ENCODE measurements around the gene ZYG11B.
"Not testable (repeated sequence)": the region's sequence is repeated elsewhere in the genome, so short reads cannot be mapped to it uniquely, and the experiment has no call there.

DNA sequence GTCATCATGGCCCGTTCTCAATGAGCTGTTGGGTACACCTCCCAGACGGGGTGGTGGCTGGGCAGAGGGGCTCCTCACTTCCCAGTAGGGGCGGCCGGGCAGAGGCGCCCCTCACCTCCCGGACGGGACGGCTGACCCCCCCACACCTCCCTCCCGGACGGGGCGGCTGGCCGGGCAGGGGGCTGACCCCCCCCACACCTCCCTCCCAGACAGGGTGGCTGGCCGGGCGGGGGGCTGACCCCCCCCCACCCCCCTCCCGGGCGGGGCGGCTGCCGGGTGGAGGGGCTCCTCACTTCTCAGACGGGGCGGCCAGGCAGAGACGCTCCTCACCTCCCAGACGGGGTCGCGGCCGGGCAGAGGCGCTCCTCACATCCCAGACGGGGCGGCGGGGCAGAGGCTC is 143.5 kb downstream of the ZYG11B start:
- TF ChIP-seq, protein P1, sequence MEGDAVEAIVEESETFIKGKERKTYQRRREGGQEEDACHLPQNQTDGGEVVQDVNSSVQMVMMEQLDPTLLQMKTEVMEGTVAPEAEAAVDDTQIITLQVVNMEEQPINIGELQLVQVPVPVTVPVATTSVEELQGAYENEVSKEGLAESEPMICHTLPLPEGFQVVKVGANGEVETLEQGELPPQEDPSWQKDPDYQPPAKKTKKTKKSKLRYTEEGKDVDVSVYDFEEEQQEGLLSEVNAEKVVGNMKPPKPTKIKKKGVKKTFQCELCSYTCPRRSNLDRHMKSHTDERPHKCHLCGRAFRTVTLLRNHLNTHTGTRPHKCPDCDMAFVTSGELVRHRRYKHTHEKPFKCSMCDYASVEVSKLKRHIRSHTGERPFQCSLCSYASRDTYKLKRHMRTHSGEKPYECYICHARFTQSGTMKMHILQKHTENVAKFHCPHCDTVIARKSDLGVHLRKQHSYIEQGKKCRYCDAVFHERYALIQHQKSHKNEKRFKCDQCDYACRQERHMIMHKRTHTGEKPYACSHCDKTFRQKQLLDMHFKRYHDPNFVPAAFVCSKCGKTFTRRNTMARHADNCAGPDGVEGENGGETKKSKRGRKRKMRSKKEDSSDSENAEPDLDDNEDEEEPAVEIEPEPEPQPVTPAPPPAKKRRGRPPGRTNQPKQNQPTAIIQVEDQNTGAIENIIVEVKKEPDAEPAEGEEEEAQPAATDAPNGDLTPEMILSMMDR (IDR thresholded peaks at IDR 0.05), result not testable (repeated sequence)
- not testable (repeated sequence) for TF ChIP-seq POLR2A (IDR thresholded peaks at IDR 0.05)
